ENCODE measurements around the gene TACC2.
"Not testable (repeated sequence)": the region's sequence is repeated elsewhere in the genome, so short reads cannot be mapped to it uniquely, and the experiment has no call there.

The TACC2 gene

DNA sequence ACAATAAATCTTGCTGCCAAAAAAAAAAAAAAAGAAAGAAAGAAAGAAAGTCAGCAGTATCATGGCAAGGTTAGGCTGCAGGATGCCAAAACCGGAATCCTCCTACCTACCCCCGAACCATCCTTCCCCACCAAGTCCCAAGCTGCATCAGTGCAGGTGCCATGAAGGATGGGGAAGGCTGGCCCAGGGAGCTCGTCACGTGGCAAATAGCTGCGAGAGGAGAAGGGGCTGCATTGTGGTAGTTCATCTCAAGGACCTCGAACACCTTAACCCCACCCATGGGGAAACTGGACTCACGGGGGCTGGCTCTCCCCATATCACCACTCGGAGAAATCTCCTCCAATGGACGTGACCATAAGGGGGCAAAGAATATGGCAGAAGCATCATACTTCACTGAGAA lies 86.2 kb downstream of the TACC2 start:
- TF ChIP-seq, protein P1, sequence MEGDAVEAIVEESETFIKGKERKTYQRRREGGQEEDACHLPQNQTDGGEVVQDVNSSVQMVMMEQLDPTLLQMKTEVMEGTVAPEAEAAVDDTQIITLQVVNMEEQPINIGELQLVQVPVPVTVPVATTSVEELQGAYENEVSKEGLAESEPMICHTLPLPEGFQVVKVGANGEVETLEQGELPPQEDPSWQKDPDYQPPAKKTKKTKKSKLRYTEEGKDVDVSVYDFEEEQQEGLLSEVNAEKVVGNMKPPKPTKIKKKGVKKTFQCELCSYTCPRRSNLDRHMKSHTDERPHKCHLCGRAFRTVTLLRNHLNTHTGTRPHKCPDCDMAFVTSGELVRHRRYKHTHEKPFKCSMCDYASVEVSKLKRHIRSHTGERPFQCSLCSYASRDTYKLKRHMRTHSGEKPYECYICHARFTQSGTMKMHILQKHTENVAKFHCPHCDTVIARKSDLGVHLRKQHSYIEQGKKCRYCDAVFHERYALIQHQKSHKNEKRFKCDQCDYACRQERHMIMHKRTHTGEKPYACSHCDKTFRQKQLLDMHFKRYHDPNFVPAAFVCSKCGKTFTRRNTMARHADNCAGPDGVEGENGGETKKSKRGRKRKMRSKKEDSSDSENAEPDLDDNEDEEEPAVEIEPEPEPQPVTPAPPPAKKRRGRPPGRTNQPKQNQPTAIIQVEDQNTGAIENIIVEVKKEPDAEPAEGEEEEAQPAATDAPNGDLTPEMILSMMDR (IDR thresholded peaks at IDR 0.05; ENCODE audit: low read depth, low read length) = no peak

DNA sequence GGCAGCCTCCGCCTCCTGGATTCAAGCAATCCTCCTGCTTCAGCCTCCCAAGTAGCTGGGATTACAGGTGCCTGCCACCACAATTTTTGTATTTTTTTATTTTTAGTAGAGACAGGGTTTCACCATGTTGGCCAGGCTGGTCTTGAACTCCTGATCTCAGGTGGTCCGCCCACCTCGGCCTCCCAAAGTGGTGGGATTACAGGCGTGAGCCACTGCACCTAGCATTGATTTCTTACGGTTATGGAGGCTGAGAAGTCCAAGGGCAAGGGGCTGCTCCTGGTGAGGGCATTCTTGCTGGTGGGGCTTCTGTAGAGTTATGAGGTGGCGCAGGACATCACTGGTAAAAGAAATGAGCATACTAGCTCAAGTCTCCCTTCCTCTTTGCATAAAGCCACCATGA lies 86.9 kb downstream of the TACC2 start:
- H3K4me3 ChIP-seq (replicated peaks in 1 of 2; ENCODE audit: low read depth in 2 of 2, low read length in 2 of 2); DNase-seq (ENCODE audit: low read depth in 2 of 2): not testable (repeated sequence)

More for the DNA sequence above, 86.2 kb downstream of the TACC2 start:
- H3K4me3 ChIP-seq (replicated peaks in 1 of 2; ENCODE audit: low read depth in 2 of 2, low read length in 2 of 2) = no peak overlapping the region
- DNase-seq (ENCODE audit: low read depth in 2 of 2) = no peak

DNA sequence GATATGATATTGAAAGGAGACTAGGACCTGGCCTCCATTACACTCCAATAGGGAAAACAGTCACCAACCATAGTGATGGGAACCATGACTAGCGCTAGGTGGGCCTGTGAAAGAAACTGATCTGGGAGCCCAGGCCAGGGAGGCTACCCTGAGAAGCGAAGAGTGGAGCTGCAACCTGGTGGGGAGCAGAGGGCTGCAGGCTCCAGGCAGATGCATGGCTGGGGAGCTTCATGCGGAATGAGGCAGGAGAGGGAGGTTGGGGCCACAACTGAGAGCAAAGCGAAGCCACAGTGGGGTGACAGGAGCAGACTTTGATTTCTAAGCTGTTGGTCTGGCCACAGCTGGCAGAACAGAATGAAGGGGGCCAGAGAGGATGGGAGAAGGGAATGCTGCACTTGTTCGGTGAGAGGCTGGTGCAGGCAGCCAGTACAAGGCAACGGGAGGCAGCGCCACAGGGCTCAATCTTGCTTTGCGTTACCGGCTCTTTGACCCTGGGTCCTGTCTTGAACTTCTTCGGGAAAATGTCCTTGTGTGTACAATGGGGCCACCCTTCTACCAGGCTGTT lies 88.4 kb downstream of the TACC2 start:
- TF ChIP-seq, protein P1 (IDR thresholded peaks at IDR 0.05; ENCODE audit: low read depth, low read length) = no peak
- DNase-seq (ENCODE audit: low read depth in 2 of 2) = no peak
- no peak overlapping the region for H3K4me3 ChIP-seq (replicated peaks in 1 of 2; ENCODE audit: low read depth in 2 of 2, low read length in 2 of 2)

DNA sequence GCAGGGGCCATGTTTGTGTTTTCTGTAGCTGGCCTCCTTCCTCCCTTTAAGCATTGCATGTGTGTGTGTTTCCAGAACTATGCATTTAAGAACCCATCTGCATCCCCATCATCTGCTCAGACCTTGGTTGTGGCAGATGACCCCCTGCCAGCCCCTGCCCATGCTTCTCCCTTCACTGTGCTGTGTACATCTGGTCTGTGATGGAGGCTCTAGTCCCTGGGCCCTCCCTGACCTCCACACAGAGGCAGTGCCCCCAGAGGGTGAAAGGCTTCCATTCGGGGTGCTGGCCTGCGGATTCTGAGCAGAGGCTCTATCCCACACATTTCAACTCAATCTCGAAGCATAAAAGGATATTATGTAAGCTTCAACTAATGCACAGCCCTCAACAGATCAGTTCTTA lies 89.4 kb downstream of the TACC2 start:
- TF ChIP-seq, protein P1 (IDR thresholded peaks at IDR 0.05; ENCODE audit: low read depth, low read length) = no peak
- no peak for DNase-seq (ENCODE audit: low read depth in 2 of 2)
- H3K4me3 ChIP-seq (replicated peaks in 1 of 2; ENCODE audit: low read depth in 2 of 2, low read length in 2 of 2) = no peak overlapping the region

DNA sequence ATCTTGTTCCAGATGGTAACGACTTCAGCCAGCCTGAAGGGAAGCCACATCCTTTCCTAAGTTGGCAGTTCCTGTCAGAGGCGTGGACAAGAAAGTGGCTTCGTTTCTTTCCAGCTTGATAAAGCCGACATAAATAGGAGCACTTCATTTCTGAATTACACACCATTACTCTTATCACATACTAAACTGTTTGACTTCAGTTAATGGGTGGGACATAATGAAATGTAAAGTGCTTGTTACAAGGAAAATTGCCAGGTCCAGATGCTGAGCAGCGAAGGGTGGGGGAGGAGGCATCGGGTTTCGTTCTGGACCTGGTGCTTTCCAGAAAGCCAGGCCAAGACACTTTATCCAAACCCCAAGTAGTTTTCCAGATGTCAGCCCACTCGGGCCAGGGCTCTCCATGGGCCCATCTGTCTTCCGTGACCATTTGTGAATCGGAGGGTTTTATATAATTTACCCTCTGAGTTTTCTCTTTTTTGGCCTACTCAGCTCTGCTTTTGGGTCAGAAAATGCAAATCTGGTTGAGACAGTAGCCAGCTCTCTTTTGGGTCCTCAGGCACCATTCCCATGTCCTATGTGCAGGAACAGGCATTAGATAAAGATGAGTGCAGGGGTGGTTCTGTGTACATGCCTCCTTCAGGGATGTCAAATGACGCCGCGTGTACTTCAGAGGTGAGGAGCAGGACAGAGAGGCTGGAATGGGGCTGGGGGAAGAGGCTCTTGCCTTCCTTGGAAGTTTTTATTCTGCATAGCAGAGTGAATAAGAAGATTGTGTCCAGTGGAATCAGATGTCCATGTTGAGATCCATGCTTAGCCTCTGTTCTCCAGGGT lies 90.2 kb downstream of the TACC2 start:
- peak in 1 of 2 donors; percentile 29 for DNase-seq (ENCODE audit: low read depth in 2 of 2)
- no peak overlapping the region for H3K4me3 ChIP-seq (replicated peaks in 1 of 2; ENCODE audit: low read depth in 2 of 2, low read length in 2 of 2)
- TF ChIP-seq, protein P1 (IDR thresholded peaks at IDR 0.05; ENCODE audit: low read depth, low read length) = no peak

DNA sequence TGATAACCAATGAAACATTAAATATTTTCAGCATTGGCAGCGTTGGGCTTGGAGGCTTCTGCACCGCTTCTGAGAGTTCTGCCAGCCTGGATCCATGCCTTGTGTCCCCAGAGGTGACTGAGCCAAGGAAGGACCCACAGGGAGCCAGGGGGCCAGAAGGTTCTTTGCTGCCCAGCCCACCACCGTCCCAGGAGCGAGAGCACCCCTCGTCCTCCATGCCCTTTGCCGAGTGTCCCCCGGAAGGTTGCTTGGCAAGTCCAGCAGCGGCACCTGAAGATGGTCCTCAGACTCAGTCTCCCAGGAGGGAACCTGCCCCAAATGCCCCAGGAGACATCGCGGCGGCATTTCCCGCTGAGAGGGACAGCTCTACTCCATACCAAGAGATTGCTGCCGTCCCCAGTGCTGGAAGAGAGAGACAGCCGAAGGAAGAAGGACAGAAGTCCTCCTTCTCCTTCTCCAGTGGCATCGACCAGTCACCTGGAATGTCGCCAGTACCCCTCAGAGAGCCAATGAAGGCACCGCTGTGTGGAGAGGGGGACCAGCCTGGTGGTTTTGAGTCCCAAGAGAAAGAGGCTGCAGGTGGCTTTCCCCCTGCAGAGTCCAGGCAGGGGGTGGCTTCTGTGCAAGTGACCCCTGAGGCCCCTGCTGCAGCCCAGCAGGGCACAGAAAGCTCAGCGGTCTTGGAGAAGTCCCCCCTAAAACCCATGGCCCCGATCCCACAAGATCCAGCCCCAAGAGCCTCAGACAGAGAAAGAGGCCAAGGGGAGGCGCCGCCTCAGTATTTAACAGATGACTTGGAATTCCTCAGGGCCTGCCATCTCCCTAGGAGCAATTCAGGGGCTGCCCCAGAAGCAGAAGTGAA lies 93.9 kb downstream of the TACC2 start:
- H3K4me3 ChIP-seq (replicated peaks in 1 of 2; ENCODE audit: low read depth in 2 of 2, low read length in 2 of 2) = no peak overlapping the region
- DNase-seq (ENCODE audit: low read depth in 2 of 2) = no peak
- TF ChIP-seq, protein P1 (IDR thresholded peaks at IDR 0.05; ENCODE audit: low read depth, low read length) = no peak

Data from cardiac fibroblast (primary cell).